Hepatocyte (in vitro differentiated cells): ENCODE data around the gene CCDC157. TPM values are rescaled to one million over a fixed set of nuclear protein-coding genes. Genes with fewer than 3 reads are reported as not detected.
A peak's percentile ranks its signal among the peaks of the same experiment; 100 is the strongest.

ENCODE experiments used
- DNase-seq: peaks from one replicate; pipeline ENCODE4 v3.0.0-alpha.2; 2016; ENCODE audit warnings: low spot score
- H2AFZ ChIP-seq: fragments of 200-600 bp; sonication (generic); 2 replicates; pipeline ENCODE4 v1.6.0; 2016; ENCODE audit warnings: antibody characterized with exemption, mild to moderate bottlenecking
- H3K27ac ChIP-seq: fragments of 200-600 bp; sonication (generic); 2 replicates; pipeline ENCODE4 v1.5.1; 2016; ENCODE audit warnings: mild to moderate bottlenecking
- H3K27me3 ChIP-seq: fragments of 200-600 bp; sonication (generic); 2 replicates; pipeline ENCODE4 v1.6.1; 2016
- H3K36me3 ChIP-seq: fragments of 200-600 bp; sonication (generic); replicated peaks from 2 replicates; pipeline ENCODE4 v1.5.1; 2016; ENCODE audit warnings: low read depth; ENCODE audit not compliant: insufficient read depth
- H3K4me1 ChIP-seq: fragments of 200-600 bp; sonication (generic); 2 replicates; pipeline ENCODE4 v1.5.1; 2016; ENCODE audit warnings: mild to moderate bottlenecking, moderate library complexity; ENCODE audit not compliant: insufficient read depth
- H3K4me2 ChIP-seq: fragments of 200-600 bp; sonication (generic); 2 replicates; pipeline ENCODE4 v1.6.0; 2016
- H3K4me3 ChIP-seq: fragments of 200-600 bp; sonication (generic); 2 replicates; pipeline ENCODE4 v1.5.1; 2016; ENCODE audit warnings: mild to moderate bottlenecking
- H3K79me2 ChIP-seq: fragments of 200-600 bp; sonication (generic); 2 replicates; pipeline ENCODE4 v1.6.0; 2017; ENCODE audit warnings: mild to moderate bottlenecking
- H3K9me2 ChIP-seq: fragments of 200-600 bp; sonication (generic); replicated peaks from 2 replicates; pipeline ENCODE4 v1.6.0; 2017; ENCODE audit warnings: mild to moderate bottlenecking; ENCODE audit not compliant: insufficient read depth
- H3K9me3 ChIP-seq: fragments of 200-600 bp; sonication (generic); 2 replicates; pipeline ENCODE4 v1.5.1; 2016; ENCODE audit warnings: low read depth, mild to moderate bottlenecking
- H4K20me1 ChIP-seq: fragments of 200-600 bp; sonication (generic); 2 replicates; pipeline ENCODE4 v1.6.0; 2016; ENCODE audit warnings: mild to moderate bottlenecking; ENCODE audit not compliant: insufficient read depth, poor library complexity, severe bottlenecking
- EZH2 ChIP-seq: fragments of 200-600 bp; sonication (generic); IDR thresholded peaks from 2 replicates; pipeline ENCODE4 v1.6.1; 2016; ENCODE audit warnings: antibody characterized with exemption, mild to moderate bottlenecking, borderline replicate concordance
- EZH2phosphoT487 ChIP-seq: fragments of 200-600 bp; sonication (generic); IDR thresholded peaks from one replicate; pipeline ENCODE4 v1.6.1; 2018; ENCODE audit warnings: antibody characterized with exemption, mild to moderate bottlenecking, low read depth, moderate library complexity; ENCODE audit not compliant: unreplicated experiment, severe bottlenecking
- WGBS: methylation state at CpG from one replicate; pipeline ENCODE4 v1.1.6; 2016; ENCODE audit warnings: low lambda C conversion rate; ENCODE audit errors: missing lambda C conversion rate; 5-methylcytosine and 5-hydroxymethylcytosine counted together
- polyA plus RNA-seq: library from polyadenylated mRNA; unstranded; fragments of >200 nt; fragmentation: Nextera tagmentation; extraction: Ambion mirVana; gene quantifications from 2 replicates; pipeline ENCODE4 v1.2.1, GENCODE V29; 2016
- total RNA-seq: library from RNA; depleted of rRNA; stranded (reverse); fragments of >200 nt; gene quantifications from 2 replicates; pipeline ENCODE4 v1.2.3, GENCODE V29; 2014
- TF ChIP-seq, protein P1 (sequence below): fragments of 200-600 bp; sonication (generic); IDR thresholded peaks from 2 replicates; pipeline ENCODE4 v1.5.1; 2016; ENCODE audit warnings: antibody characterized with exemption, mild to moderate bottlenecking; ENCODE audit not compliant: poor library complexity

The CCDC157 gene
- total and polyA plus RNA-seq, 2 experiments from 2014 or later: 4.1 to 5.4 TPM

DNA sequence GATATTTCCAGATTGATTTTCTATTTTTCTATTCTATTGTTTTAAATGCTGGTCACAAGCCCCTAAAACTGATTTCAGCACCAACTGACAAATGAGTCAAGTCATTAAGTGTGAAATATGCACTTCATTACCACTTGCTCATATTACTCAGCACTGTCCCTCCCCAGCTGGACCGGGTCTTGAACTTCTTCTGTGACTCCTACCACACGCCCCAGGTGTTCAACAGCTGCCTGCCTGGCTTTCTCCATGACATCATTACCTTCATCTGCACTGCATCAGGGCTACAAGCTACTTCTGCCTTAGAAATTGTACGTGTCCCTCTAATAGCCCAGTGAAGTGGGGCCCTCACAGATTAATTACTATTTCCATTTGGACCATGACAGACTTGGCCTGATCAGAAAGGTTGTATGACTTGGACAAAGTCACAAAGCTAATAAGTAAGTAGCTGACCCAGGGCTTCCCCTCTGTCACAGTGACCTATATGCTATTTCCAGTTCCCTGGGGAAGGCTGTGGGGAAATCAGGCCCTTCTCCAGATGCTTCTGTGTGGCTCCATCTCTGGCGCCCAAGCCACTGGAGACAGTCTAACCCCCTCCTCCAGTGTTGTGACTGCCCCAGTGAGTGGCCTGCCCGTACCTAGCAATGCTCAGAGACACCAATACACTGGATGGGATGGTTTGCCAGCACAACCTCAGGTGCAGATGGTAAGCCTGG is 48.1 kb upstream of the CCDC157 start:
- DNase-seq: no peak
- Histone ChIP-seq H3K4me1 (peaks cover 46% of the 10 kb centered on the region), H3K79me2 (peaks cover 75% of the 10 kb centered on the region), H3K4me2 (no peak overlapping the region), H3K36me3 (no peaks in the 10 kb centered on the region), H2AFZ (no peak overlapping the region), H3K27me3 (no peaks in the 10 kb centered on the region), H3K27ac (no peak overlapping the region), H3K4me3 (no peak overlapping the region), H3K9me2 (no peaks in the 10 kb centered on the region), H3K9me3 (no peaks in the 10 kb centered on the region), H4K20me1 (peaks cover 31% of the 10 kb centered on the region)
- 83% methylated on average over 5 of the region's 5 CpGs for WGBS
- TF ChIP-seq, protein P1, sequence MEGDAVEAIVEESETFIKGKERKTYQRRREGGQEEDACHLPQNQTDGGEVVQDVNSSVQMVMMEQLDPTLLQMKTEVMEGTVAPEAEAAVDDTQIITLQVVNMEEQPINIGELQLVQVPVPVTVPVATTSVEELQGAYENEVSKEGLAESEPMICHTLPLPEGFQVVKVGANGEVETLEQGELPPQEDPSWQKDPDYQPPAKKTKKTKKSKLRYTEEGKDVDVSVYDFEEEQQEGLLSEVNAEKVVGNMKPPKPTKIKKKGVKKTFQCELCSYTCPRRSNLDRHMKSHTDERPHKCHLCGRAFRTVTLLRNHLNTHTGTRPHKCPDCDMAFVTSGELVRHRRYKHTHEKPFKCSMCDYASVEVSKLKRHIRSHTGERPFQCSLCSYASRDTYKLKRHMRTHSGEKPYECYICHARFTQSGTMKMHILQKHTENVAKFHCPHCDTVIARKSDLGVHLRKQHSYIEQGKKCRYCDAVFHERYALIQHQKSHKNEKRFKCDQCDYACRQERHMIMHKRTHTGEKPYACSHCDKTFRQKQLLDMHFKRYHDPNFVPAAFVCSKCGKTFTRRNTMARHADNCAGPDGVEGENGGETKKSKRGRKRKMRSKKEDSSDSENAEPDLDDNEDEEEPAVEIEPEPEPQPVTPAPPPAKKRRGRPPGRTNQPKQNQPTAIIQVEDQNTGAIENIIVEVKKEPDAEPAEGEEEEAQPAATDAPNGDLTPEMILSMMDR: no peak
- TF ChIP-seq EZH2phosphoT487: no peak
- TF ChIP-seq EZH2: no peak

DNA sequence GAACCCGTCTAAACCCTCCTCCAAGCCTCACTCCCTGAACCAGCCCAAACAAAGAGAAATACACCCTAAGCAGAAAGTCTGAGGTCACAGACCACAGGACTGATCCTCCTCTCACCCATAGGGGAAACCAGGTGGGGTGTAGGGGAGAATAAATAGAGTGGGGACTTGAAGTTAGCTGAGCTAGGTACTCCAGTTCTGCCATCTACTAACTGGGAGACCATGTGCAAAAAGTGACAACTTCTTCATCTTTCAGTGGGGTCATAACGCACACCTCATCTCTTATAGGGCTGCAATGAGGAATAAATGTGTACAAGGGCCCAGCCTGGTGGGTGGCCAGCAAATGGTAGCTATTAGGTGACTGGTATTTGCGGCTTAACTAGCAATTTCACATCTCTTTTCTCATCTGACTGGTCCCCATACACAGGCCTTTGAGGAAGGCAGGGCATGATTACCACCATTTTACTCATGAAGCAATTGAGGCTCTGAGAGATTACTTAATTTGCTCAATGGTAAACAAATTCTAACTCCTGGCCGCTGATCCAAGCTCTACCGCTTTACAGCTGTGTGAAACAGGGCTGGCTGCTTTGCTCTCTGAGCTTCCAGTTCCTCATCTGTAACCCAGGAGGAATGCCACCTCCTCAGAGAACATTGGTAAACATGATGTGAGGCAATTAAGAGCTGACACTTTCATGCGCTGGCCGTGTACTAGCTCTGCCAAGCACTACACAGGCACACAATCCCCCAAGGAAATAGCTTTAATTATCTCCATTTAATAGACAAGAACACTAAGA is 46.7 kb upstream of the CCDC157 start:
- 65% methylated on average over 7 of the region's 7 CpGs for WGBS
- Histone ChIP-seq H3K9me2 (no peaks in the 10 kb centered on the region), H3K4me2 (peak overlapping the region; percentile 46), H3K9me3 (no peaks in the 10 kb centered on the region), H3K79me2 (peaks cover 81% of the 10 kb centered on the region), H2AFZ (no peak overlapping the region), H3K4me3 (no peak overlapping the region), H3K36me3 (no peaks in the 10 kb centered on the region), H3K4me1 (peaks cover 47% of the 10 kb centered on the region), H3K27me3 (no peaks in the 10 kb centered on the region), H3K27ac (peak overlapping the region; percentile 77), H4K20me1 (peaks cover 27% of the 10 kb centered on the region)
- peak; percentile 68 for DNase-seq
- TF ChIP-seq, protein P1: no peak
- TF ChIP-seq EZH2 (no peak), EZH2phosphoT487 (no peak)

DNA sequence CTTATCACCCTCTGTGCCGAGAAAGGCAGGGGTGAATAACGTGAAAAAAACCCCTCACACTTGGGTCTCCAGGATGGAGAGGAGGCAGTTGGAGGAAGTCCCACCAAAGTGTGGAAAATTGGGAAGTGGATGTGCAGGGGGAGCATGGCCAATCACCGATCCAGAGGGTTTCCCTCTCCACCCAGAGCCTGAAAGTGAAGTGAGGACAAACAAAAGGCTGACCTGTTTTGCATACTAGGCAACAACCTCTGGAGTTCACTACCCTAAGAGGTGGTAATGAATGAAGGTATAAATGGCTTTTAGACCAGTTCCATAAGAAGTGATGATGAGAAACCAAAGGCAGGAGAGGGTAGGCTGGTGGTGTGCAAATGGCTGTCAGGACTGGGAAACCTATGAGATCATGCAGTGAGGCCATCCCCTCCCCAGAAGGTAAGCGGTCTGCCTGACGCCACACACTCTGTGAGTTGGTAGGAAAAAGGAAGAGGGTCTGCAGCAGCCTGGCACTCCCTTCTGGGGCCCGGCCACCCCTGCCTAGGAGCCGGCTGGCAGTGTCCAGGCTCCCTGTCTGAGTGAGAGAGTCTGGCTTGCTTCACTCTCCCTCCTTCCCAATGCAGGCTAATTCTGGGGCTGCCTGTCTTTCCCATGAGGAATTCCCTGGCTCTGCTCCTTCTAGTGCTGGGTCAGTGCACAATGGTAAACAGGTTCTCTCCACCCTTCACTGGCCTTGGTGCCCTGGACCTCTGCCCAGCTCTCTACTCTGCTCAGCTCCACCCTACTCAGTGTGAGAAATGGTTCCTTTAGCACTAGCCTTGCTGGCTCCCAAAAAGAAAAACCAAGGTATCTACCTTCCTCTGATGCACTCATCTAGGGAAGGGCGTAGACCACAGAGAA is 45.7 kb upstream of the CCDC157 start:
- no peaks in the 10 kb centered on the region for H3K36me3 ChIP-seq
- no peak for DNase-seq
- 70% methylated on average over 8 of the region's 8 CpGs for WGBS
- H3K4me2 ChIP-seq: peak overlapping the region; percentile 46
- TF ChIP-seq, protein P1: no peak
- no peak for TF ChIP-seq EZH2
- TF ChIP-seq EZH2phosphoT487: no peak
- no peaks in the 10 kb centered on the region for H3K9me3 ChIP-seq
- no peak overlapping the region for H3K4me3 ChIP-seq
- H3K4me1 ChIP-seq: peaks cover 38% of the 10 kb centered on the region
- H3K27me3 ChIP-seq: no peaks in the 10 kb centered on the region
- H3K27ac ChIP-seq: peak overlapping the region; percentile 77
- peaks cover 22% of the 10 kb centered on the region for H4K20me1 ChIP-seq
- no peak overlapping the region for H2AFZ ChIP-seq
- peaks cover 88% of the 10 kb centered on the region for H3K79me2 ChIP-seq
- H3K9me2 ChIP-seq: no peaks in the 10 kb centered on the region
